ENCODE data around the gene KRTAP12-1. TPM values are rescaled to one million over a fixed set of nuclear protein-coding genes. Genes with fewer than 3 reads are reported as not detected.

Gene KRTAP12-1
- total and polyA plus RNA-seq, 2 donors (not counting 3 experiments of a cell fraction or from before 2014, with no cell fraction given), result not detected

DNA sequence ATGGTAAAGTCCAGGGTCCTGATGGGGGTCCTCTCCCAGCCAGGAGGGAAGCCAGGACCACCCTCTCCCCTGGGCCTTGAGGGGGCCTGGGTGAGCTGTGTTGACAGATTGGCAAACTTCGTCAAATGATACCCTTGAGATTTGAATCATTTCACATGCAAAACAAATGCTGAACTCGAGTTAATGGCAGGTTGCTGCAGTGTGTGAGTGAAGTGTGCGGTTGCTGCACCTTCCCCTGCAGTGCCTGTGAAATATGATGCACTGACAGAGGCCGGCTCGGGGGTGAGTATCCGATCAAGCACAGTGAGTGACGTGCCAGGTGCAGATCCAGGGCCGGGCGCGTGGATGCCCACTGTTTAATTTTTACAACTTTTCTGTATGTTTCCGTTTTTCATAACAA, 5.7 kb upstream of the KRTAP12-1 start:
- H3K36me3 ChIP-seq (ENCODE audit: control insufficient read depth in 2 of 2, extremely low read depth in 1 of 2, insufficient read depth in 2 of 2, low read length in 2 of 2), result no peaks in the 10 kb centered on the region
- FAIRE-seq, result no peak
- no peak overlapping the region for H3K4me2 ChIP-seq (ENCODE audit: insufficient read depth, low read length)
- ChIA-PET CTCF (no interaction called here), POLR2A (no interaction called here)
- dilution Hi-C loops (cut with MboI; ENCODE audit: extremely low pct_ligation_motif_present, low sequenced_read_pairs), result no loop called here
- no TSS peak for BruUV-seq (replicated peaks)
- no peak overlapping the region for H2AFZ ChIP-seq (ENCODE audit: low read depth, low read length)
- no peaks in the 10 kb centered on the region for H4K20me1 ChIP-seq (replicated peaks; ENCODE audit: control insufficient read depth, extremely low read depth, insufficient read depth, low read length)
- H3K9me3 ChIP-seq (replicated peaks; ENCODE audit: control insufficient read depth, insufficient read depth, low read length), result no peaks in the 10 kb centered on the region
- intact Hi-C loops (cut with micrococcal nuclease), result no loop called here
- no peak for DNase-seq (ENCODE audit: low read depth, low spot score)
- H3K4me1 ChIP-seq (ENCODE audit: control insufficient read depth, extremely low read depth, insufficient read depth, low read length), result no peaks in the 10 kb centered on the region
- no peak overlapping the region for H3K4me3 ChIP-seq (replicated peaks in 1 of 3; ENCODE audit: insufficient read depth in 1 of 3, low read depth in 1 of 3, low read length in 3 of 3)
- H3K9ac ChIP-seq (replicated peaks; ENCODE audit: extremely low read depth, insufficient read depth, low read length), result no peak overlapping the region
- TF ChIP-seq POLR2A (IDR thresholded peaks at IDR 0.05; ENCODE audit: low read depth, low read length), result no peak
- TF ChIP-seq, protein P1, sequence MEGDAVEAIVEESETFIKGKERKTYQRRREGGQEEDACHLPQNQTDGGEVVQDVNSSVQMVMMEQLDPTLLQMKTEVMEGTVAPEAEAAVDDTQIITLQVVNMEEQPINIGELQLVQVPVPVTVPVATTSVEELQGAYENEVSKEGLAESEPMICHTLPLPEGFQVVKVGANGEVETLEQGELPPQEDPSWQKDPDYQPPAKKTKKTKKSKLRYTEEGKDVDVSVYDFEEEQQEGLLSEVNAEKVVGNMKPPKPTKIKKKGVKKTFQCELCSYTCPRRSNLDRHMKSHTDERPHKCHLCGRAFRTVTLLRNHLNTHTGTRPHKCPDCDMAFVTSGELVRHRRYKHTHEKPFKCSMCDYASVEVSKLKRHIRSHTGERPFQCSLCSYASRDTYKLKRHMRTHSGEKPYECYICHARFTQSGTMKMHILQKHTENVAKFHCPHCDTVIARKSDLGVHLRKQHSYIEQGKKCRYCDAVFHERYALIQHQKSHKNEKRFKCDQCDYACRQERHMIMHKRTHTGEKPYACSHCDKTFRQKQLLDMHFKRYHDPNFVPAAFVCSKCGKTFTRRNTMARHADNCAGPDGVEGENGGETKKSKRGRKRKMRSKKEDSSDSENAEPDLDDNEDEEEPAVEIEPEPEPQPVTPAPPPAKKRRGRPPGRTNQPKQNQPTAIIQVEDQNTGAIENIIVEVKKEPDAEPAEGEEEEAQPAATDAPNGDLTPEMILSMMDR (IDR thresholded peaks at IDR 0.05; ENCODE audit: extremely low read depth in 1 of 2, insufficient read depth in 1 of 2, low read depth in 1 of 2, low read length in 2 of 2), result no peak
- no peak for TF ChIP-seq JUN (IDR thresholded peaks at IDR 0.05; ENCODE audit: borderline replicate concordance, insufficient read depth, insufficient read length, low read depth)
- H3K27me3 ChIP-seq (ENCODE audit: control insufficient read depth in 2 of 2, insufficient read depth in 2 of 2, low read length in 2 of 2), result peaks cover 5 to 17% of the 10 kb centered on the region in 2 experiments
- H3K27ac ChIP-seq (ENCODE audit: insufficient read depth, low read depth, low read length), result no peak overlapping the region
- H3K79me2 ChIP-seq (ENCODE audit: control insufficient read depth, insufficient read depth, low read length), result no peaks in the 10 kb centered on the region
- H3K9me1 ChIP-seq (replicated peaks; ENCODE audit: control insufficient read depth, extremely low read depth, insufficient read depth, low read length), result no peaks in the 10 kb centered on the region

DNA sequence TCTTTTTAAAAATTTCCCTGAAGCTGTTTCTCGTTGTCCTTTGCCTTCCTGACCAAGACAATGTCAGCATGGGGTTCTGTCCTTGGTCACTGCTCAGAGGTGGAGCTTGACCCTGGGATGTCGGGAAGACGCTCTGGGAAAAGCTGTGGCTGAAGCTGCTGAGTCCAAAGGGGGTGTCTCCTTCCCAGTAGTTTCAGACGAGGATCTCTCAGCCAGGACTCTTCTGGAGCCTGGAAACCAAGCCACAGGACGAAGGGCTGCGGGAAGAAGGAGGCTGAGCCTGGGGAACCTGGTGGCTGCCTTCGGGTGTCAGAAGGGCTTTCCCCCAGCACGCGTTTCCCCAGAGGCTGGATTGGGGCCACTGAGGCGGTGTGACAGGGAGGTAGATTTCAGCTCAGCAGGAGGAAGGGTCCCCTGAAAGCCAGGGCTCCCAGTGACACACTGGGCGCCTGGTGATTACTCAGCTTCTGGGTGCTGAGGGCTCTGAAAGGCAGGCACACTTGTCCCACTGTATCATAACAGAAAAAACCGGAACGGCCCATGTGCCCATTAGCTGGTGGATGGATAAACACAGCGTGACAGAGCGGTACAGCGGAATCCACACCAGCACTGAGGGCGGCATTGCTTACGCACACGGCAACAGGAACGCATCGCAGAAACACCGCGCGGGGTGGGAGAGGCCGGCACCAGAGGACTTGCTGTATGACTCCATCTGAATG, 5.0 kb upstream of the KRTAP12-1 start:
- intact Hi-C loops (cut with micrococcal nuclease) (no loop called here), dilution Hi-C loops (cut with MboI; ENCODE audit: extremely low pct_ligation_motif_present, low sequenced_read_pairs) (no loop called here)

More for the DNA sequence above, 5.0 kb upstream of the KRTAP12-1 start:
- H3K79me2 ChIP-seq (ENCODE audit: control insufficient read depth, insufficient read depth, low read length), result no peaks in the 10 kb centered on the region
- H3K9ac ChIP-seq (replicated peaks; ENCODE audit: extremely low read depth, insufficient read depth, low read length), result no peak overlapping the region
- FAIRE-seq (no peak), DNase-seq (ENCODE audit: low read depth, low spot score) (no peak)
- H3K27me3 ChIP-seq (ENCODE audit: control insufficient read depth in 2 of 2, insufficient read depth in 2 of 2, low read length in 2 of 2), result peaks cover 5 to 17% of the 10 kb centered on the region in 2 experiments
- ChIA-PET POLR2A (no interaction called here), CTCF (no interaction called here)
- H3K4me3 ChIP-seq (replicated peaks in 1 of 3; ENCODE audit: insufficient read depth in 1 of 3, low read depth in 1 of 3, low read length in 3 of 3), result no peak overlapping the region
- no peaks in the 10 kb centered on the region for H4K20me1 ChIP-seq (replicated peaks; ENCODE audit: control insufficient read depth, extremely low read depth, insufficient read depth, low read length)
- no peak overlapping the region for H2AFZ ChIP-seq (ENCODE audit: low read depth, low read length)
- H3K4me1 ChIP-seq (ENCODE audit: control insufficient read depth, extremely low read depth, insufficient read depth, low read length), result no peaks in the 10 kb centered on the region
- H3K9me1 ChIP-seq (replicated peaks; ENCODE audit: control insufficient read depth, extremely low read depth, insufficient read depth, low read length), result no peaks in the 10 kb centered on the region
- TF ChIP-seq MYC (IDR thresholded peaks at IDR 0.05; ENCODE audit: low read depth, low read length), result no peak
- no peaks in the 10 kb centered on the region for H3K36me3 ChIP-seq (ENCODE audit: control insufficient read depth in 2 of 2, extremely low read depth in 1 of 2, insufficient read depth in 2 of 2, low read length in 2 of 2)
- H3K27ac ChIP-seq (ENCODE audit: insufficient read depth, low read depth, low read length), result no peak overlapping the region
- no peak overlapping the region for H3K4me2 ChIP-seq (ENCODE audit: insufficient read depth, low read length)
- no peaks in the 10 kb centered on the region for H3K9me3 ChIP-seq (replicated peaks; ENCODE audit: control insufficient read depth, insufficient read depth, low read length)
- no TSS peak for BruUV-seq (replicated peaks)
